Gastrocnemius medialis (tissue), 4 donors: ENCODE results near the gene CA12.

Source experiments
- CTCF ChIP-seq, 5 experiments: fragments of 450-650 bp in 3 of 5; fragments of 200-600 bp in 2 of 5; sonication (generic) in 2 of 5; IDR thresholded peaks in 4 of 5; conservative IDR thresholded peaks in 1 of 5; 1 replicate in 4 of 5; 2 replicates in 1 of 5; pipeline ENCODE4 v1.5.1; 2016 to 2019; ENCODE audit warnings: antibody characterized with exemption in 5 of 5, mild to moderate bottlenecking in 3 of 5, moderate library complexity in 3 of 5
- POLR2A ChIP-seq, 2 donors: fragments of 450-650 bp; IDR thresholded peaks; one replicate each; pipeline ENCODE4 v1.6.1; 2017; ENCODE audit warnings: antibody characterized with exemption in 2 of 2, mild to moderate bottlenecking in 2 of 2, moderate library complexity in 2 of 2

GRCh38 chr15:63288778-63289378, 92.8 kb downstream of the CA12 start:
- peak in 4 of 5 experiments; percentile 38 to 71 (median 69) for TF ChIP-seq CTCF (IDR thresholded peaks at IDR 0.05 in 4 of 5, conservative IDR thresholded peaks at IDR 0.05 in 1 of 5)
- no peak for TF ChIP-seq POLR2A (IDR thresholded peaks at IDR 0.05)
